ENCODE data around the gene HOXB8. TPM values are rescaled to one million over a fixed set of nuclear protein-coding genes. Genes with fewer than 3 reads are reported as not detected.
A peak's percentile ranks its signal among the peaks of the same experiment; 100 is the strongest.

Gene HOXB8
- total RNA-seq, 2 experiments from 2014 or later: 0.38 to 1.4 TPM

GRCh38 chr17:48563867-48564187 is 51.3 kb downstream of the HOXB8 start:
- CTCF ChIA-PET: no interaction called here
- H3K27me3 Mint-ChIP-seq: peaks cover 4% of the 10 kb centered on the region

GRCh38 chr17:48563385-48563838 is 51.7 kb downstream of the HOXB8 start:
- Mint-ChIP-seq H3K9me3 (ENCODE audit: low read depth) (no peaks in the 10 kb centered on the region), H3K4me3 (no peak overlapping the region), H3K4me1 (peaks cover 14% of the 10 kb centered on the region), H3K27ac (no peak overlapping the region), H3K27me3 (peaks cover 2% of the 10 kb centered on the region), H3K36me3 (peaks cover 1% of the 10 kb centered on the region)
- no peak for ATAC-seq
- DNase-seq: no peak
- CTCF ChIA-PET: no interaction called here

More at GRCh38 chr17:48563867-48564187, 51.3 kb downstream of the HOXB8 start:
- no peaks in the 10 kb centered on the region for H3K9me3 Mint-ChIP-seq (ENCODE audit: low read depth)
- DNase-seq (no peak), ATAC-seq (no peak)
- peaks cover 14% of the 10 kb centered on the region for H3K4me1 Mint-ChIP-seq
- H3K4me3 Mint-ChIP-seq: no peak overlapping the region
- peaks cover 1% of the 10 kb centered on the region for H3K36me3 Mint-ChIP-seq
- H3K27ac Mint-ChIP-seq: no peak overlapping the region

DNA sequence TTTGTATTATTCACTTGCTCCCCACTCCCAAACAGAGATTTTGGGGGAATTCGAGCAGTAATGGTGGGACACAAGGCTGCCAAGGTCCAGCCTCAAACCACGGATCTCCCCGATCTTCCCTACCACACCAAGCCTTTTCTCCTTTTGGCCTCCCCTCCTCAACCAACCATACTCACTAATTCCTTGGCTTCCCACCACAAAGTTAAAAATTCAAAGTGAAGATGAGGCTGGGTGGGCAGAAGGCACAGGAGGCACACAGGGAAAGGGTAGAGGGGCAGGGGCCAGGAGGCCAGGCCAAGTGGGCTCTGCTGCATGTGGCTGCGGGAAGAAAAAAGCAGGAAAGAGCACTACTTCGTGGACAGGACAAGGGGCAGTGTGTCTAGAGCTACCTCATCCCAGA is 52.2 kb downstream of the HOXB8 start:
- H3K4me1 Mint-ChIP-seq: peaks cover 14% of the 10 kb centered on the region
- CTCF ChIA-PET: no interaction called here
- ATAC-seq: no peak
- H3K27me3 Mint-ChIP-seq: no peaks in the 10 kb centered on the region
- no peak for DNase-seq
- H3K36me3 Mint-ChIP-seq: peaks cover 1% of the 10 kb centered on the region
- H3K27ac Mint-ChIP-seq: no peak overlapping the region
- no peak overlapping the region for H3K4me3 Mint-ChIP-seq
- H3K9me3 Mint-ChIP-seq (ENCODE audit: low read depth): no peaks in the 10 kb centered on the region

Small RNAs within 50 kb of the gene (microRNA-seq; reads per million reads assigned to microRNA genes)
- 16.2 reads per million, percentile 39 among the genes with 10 or more reads in this experiment for gene MIR196A1

Other genes starting within 250 kb of the HOXB8 start
- gene SKAP1, start 185.1 kb downstream of the HOXB8 start, total RNA-seq: 10 to 100 TPM; 75.5 to 91.4 TPM
- gene HOXB1, start 84.3 kb downstream of the HOXB8 start, total RNA-seq: not detected
- gene HOXB2, start 70.2 kb downstream of the HOXB8 start, total RNA-seq: 10 to 100 TPM; 17.2 to 17.5 TPM
- gene HOXB4, start 36.9 kb downstream of the HOXB8 start, total RNA-seq: 1 to 10 TPM; 7.8 TPM
- gene HOXB3, start 25.1 kb downstream of the HOXB8 start, total RNA-seq: 10 to 100 TPM; 11.9 to 12.9 TPM
- gene HOXB5, start 21.5 kb downstream of the HOXB8 start, total RNA-seq: under 1 TPM in 1 of 2 experiments, not detected in 1; 0.16 TPM
- gene HOXB6, start 10.3 kb downstream of the HOXB8 start, total RNA-seq: 1 to 10 TPM in 1 of 2 experiments, under 1 TPM in 1; 0.58 to 1.1 TPM
- 1 to 10 TPM; 1.7 TPM for gene HOXB7, start 4.3 kb downstream of the HOXB8 start, total RNA-seq
- 10 to 100 TPM in 1 of 2 experiments, 1 to 10 TPM in 1; 8.4 to 19.6 TPM for gene HOXB9, start 11.1 kb upstream of the HOXB8 start, total RNA-seq
- gene PRAC1, start 107.2 kb upstream of the HOXB8 start, total RNA-seq: not detected
- not detected for gene PRAC2, start 107.9 kb upstream of the HOXB8 start, total RNA-seq
- gene HOXB13, start 113.5 kb upstream of the HOXB8 start, total RNA-seq: not detected
- gene TTLL6, start 201.9 kb upstream of the HOXB8 start, total RNA-seq: not detected
- gene CALCOCO2, start 215.7 kb upstream of the HOXB8 start, total RNA-seq: 100 to 1,000 TPM; 165 to 170 TPM